ENCODE measurements around the gene GGA3. TPM values are rescaled to one million over a fixed set of nuclear protein-coding genes. Genes with fewer than 3 reads are reported as not detected.

Gene GGA3
- total RNA-seq, 1 experiment from 2014 or later, result 58.3 TPM

DNA sequence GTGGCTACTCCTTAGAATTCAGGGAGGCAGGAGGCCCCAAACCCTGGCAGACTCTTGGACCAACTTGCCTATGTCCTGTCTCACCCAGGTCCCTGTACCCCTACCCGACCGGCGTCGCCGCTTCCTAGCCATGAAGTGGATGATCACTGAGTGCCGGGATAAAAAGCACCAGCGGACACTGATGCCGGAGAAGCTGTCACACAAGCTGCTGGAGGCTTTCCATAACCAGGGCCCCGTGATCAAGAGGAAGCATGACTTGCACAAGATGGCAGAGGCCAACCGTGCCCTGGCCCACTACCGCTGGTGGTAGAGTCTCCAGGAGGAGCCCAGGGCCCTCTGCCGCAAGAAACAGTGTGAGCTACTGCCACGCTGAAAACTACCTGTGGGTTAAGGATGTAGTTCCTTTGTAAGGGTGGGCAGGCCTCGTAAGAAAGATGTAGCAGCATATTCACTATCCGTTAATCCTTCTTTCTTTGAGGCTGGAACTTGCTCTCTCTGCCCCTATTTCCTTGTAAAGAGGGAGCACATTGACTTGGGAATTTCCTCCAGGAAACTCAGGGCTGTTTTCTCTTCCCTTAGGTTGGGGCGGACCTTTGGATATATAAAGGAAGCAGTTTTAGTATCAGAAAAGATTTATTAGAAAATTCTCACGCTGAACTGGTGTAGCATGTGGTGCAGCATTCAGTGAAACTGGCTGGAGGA is 4.4 kb upstream of the GGA3 start:
- Histone ChIP-seq H3K4me2 (ENCODE audit: low read length) (no peak overlapping the region), H3K79me2 (ENCODE audit: insufficient read depth, low read length) (peaks cover 34% of the 10 kb centered on the region), H3K9ac (ENCODE audit: low read length) (no peak overlapping the region), H3K4me3 (replicated peaks in 1 of 2; ENCODE audit: low read depth in 1 of 2, low read length in 2 of 2) (no peak overlapping the region), H3K9me2 (ENCODE audit: insufficient read depth) (no peaks in the 10 kb centered on the region), H3K27me3 (ENCODE audit: insufficient read depth, low read length) (no peaks in the 10 kb centered on the region), H3K9me3 (ENCODE audit: control insufficient read depth in 1 of 2, insufficient read depth in 1 of 2, low read depth in 1 of 2, low read length in 2 of 2) (no peaks in the 10 kb centered on the region), H3K27ac (ENCODE audit: low read depth, low read length) (no peak overlapping the region), H4K20me1 (ENCODE audit: insufficient read depth) (no peaks in the 10 kb centered on the region), H3K4me1 (ENCODE audit: control insufficient read depth in 1 of 2, insufficient read depth in 2 of 2, low read length in 2 of 2) (peaks cover 18 to 41% of the 10 kb centered on the region in 2 experiments), H3K36me3 (ENCODE audit: control insufficient read depth in 1 of 2, insufficient read depth in 2 of 2, low read length in 2 of 2) (peaks cover 18 to 39% of the 10 kb centered on the region in 2 experiments; a peak in 3 of 4 replicates), H2AFZ (ENCODE audit: low read depth, low read length, poor library complexity, severe bottlenecking) (no peak overlapping the region)
- TF ChIP-seq MAX (IDR thresholded peaks at IDR 0.05) (no peak), TCF7L2 (IDR thresholded peaks at IDR 0.05; ENCODE audit: borderline replicate concordance, extremely low read depth, insufficient read depth, insufficient read length) (no peak), EZH2phosphoT487 (IDR thresholded peaks at IDR 0.05; ENCODE audit: borderline replicate concordance) (no peak), EZH2 (IDR thresholded peaks at IDR 0.05) (no peak)
- ChIA-PET POLR2A (no interaction called here), CTCF (no interaction called here), RAD21 (ENCODE audit: low non-redundant PET in 1 of 2, low total read pairs in 2 of 2, uncharacterized antibody in 2 of 2, unreplicated experiment in 2 of 2) (no interaction called here)
- intact Hi-C loops (cut with micrococcal nuclease), result loop anchor here (10.0 kb wide), 1 partner anchor 151 kb away; no protein-coding TSS in a partner anchor
- ATAC-seq (no peak), DNase-seq (ENCODE audit: low read depth, low spot score) (no peak)
- BruUV-seq (replicated peaks), result no TSS peak

DNA sequence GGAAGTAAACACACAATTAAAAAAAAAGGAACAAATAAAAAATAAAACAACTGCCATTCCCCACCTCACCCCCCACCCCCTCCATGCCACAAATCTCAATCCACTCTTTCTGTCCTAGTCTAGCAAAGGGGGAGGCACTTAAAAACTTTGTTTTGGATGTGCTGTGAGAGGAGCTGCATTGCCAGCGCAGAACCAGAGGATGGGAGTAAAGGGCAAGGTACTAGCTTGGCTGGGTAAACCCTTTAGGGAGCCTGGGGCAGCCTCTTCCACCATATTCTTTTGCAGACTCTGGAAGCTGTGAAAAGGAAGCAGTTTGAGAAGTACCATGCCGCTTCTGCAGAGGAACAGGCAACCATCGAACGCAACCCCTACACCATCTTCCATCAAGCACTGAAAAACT is 1.6 kb upstream of the GGA3 start:
- no peak overlapping the region for H3K27ac ChIP-seq (ENCODE audit: low read depth, low read length)
- CTCF ChIA-PET, result interaction anchor here (1.0 to 5.8 kb wide), 5 partner anchors 7 to 149 kb away, joined by 3 to 42 read pairs (median 4); partner anchors contain the start of genes GRB2, MIF4GD and SLC25A19
- no peaks in the 10 kb centered on the region for H3K27me3 ChIP-seq (ENCODE audit: insufficient read depth, low read length)
- H2AFZ ChIP-seq (ENCODE audit: low read depth, low read length, poor library complexity, severe bottlenecking), result no peak overlapping the region
- DNase-seq (ENCODE audit: low read depth, low spot score), result no peak
- peak overlapping the region; percentile 83 to 97 for H3K4me3 ChIP-seq (replicated peaks in 1 of 2; ENCODE audit: low read depth in 1 of 2, low read length in 2 of 2)
- H3K36me3 ChIP-seq (ENCODE audit: control insufficient read depth in 1 of 2, insufficient read depth in 2 of 2, low read length in 2 of 2), result peaks cover 18 to 39% of the 10 kb centered on the region in 2 experiments; a peak in 3 of 4 replicates
- ATAC-seq, result no peak
- BruUV-seq (replicated peaks), result no TSS peak
- H3K79me2 ChIP-seq (ENCODE audit: insufficient read depth, low read length), result peaks cover 61% of the 10 kb centered on the region
- RAD21 ChIA-PET (ENCODE audit: low non-redundant PET in 1 of 2, low total read pairs in 2 of 2, uncharacterized antibody in 2 of 2, unreplicated experiment in 2 of 2), result interaction anchor here in 1 of 2 experiments (0.8 to 1.2 kb wide), 3 partner anchors 8 to 149 kb away, joined by 3 to 5 read pairs (median 3); partner anchors contain the start of genes GRB2 and MIF4GD
- no peaks in the 10 kb centered on the region for H4K20me1 ChIP-seq (ENCODE audit: insufficient read depth)
- no peaks in the 10 kb centered on the region for H3K9me2 ChIP-seq (ENCODE audit: insufficient read depth)
- H3K9me3 ChIP-seq (ENCODE audit: control insufficient read depth in 1 of 2, insufficient read depth in 1 of 2, low read depth in 1 of 2, low read length in 2 of 2), result no peaks in the 10 kb centered on the region
- POLR2A ChIA-PET, result interaction anchor here (0.7 to 2.6 kb wide), 2 partner anchors 26 to 436 kb away, joined by 3 to 13 read pairs; partner anchors contain the start of gene SLC25A19
- peak overlapping the region; percentile 92 for H3K9ac ChIP-seq (ENCODE audit: low read length)
- intact Hi-C loops (cut with micrococcal nuclease), result loop anchor here (10.0 kb wide), 1 partner anchor 148 kb away; no protein-coding TSS in a partner anchor
- peak overlapping the region; percentile 97 for H3K4me2 ChIP-seq (ENCODE audit: low read length)
- peaks cover 17 to 35% of the 10 kb centered on the region in 2 experiments for H3K4me1 ChIP-seq (ENCODE audit: control insufficient read depth in 1 of 2, insufficient read depth in 2 of 2, low read length in 2 of 2)
- TF ChIP-seq ZFX (IDR thresholded peaks at IDR 0.05), result no peak
- TF ChIP-seq RAD21 (IDR thresholded peaks at IDR 0.05; ENCODE audit: low read depth), result peak; percentile 21; the same call in 1 of the 2 replicates
- TF ChIP-seq SIN3A (IDR thresholded peaks at IDR 0.05; ENCODE audit: low read depth), result no peak
- no peak for TF ChIP-seq POLR2A (IDR thresholded peaks at IDR 0.05; ENCODE audit: borderline replicate concordance, extremely low read depth, insufficient read depth, insufficient read length)
- no peak for TF ChIP-seq ELF1 (IDR thresholded peaks at IDR 0.05; ENCODE audit: borderline replicate concordance, low read depth)
- no peak for TF ChIP-seq TCF7L2 (IDR thresholded peaks at IDR 0.05; ENCODE audit: borderline replicate concordance, extremely low read depth, insufficient read depth, insufficient read length)
- TF ChIP-seq REST (IDR thresholded peaks at IDR 0.05; ENCODE audit: low read depth), result no peak
- TF ChIP-seq EZH2 (IDR thresholded peaks at IDR 0.05), result no peak
- no peak for TF ChIP-seq MAX (IDR thresholded peaks at IDR 0.05)
- TF ChIP-seq CBX3 (IDR thresholded peaks at IDR 0.05; ENCODE audit: low read depth), result no peak
- no peak for TF ChIP-seq ZBTB33 (IDR thresholded peaks at IDR 0.05; ENCODE audit: extremely low read depth, insufficient replicate concordance, low read length)
